ACHN (cell line): Measurements from ENCODE around the gene CTSW.
"Not testable (repeated sequence)": the region's sequence is repeated elsewhere in the genome, so short reads cannot be mapped to it uniquely, and the experiment has no call there.

Source experiments
- DNase-seq: peaks from one replicate; pipeline ENCODE4 v3.0.0-alpha.2; 2015
- in situ Hi-C: cut with HindIII; loops from 2 replicates; pipeline ENCODE4 v1.10.0; 2017; ENCODE audit warnings: low sequenced_read_pairs, low pct_ligation_motif_present, low pct_unique_long_range_greater_than_20kb

CTSW gene

DNA sequence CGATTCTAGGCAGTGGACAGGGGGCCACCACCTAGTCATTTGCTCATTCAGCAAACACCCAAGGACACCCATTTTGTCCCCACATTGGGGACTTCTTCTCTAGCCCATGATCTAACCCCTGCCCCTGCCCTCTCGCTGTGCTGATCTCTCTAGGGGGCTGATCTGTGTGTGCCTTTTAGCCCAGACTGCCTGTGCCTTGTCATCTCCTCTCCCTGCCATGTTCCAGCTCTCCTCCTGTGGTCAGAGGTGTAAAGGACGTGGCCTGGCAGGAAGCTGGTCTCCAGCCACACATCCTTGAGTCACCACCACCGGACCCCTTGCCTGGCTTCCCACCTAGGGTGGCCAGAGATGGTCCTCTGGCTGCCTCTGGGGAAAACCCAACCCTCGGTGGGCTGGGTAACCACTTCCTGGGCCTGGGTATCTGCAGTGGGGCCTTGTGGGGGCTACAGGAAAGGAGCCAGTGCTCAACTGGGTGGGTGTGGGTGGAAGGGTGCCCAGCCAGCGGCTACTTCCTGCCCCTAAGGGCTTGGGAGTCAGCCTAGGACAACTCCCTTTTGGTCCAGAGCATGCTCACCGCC lies 1.3 kb downstream of the CTSW start:
- in situ Hi-C loops: no loop called here
- no peak for DNase-seq

DNA sequence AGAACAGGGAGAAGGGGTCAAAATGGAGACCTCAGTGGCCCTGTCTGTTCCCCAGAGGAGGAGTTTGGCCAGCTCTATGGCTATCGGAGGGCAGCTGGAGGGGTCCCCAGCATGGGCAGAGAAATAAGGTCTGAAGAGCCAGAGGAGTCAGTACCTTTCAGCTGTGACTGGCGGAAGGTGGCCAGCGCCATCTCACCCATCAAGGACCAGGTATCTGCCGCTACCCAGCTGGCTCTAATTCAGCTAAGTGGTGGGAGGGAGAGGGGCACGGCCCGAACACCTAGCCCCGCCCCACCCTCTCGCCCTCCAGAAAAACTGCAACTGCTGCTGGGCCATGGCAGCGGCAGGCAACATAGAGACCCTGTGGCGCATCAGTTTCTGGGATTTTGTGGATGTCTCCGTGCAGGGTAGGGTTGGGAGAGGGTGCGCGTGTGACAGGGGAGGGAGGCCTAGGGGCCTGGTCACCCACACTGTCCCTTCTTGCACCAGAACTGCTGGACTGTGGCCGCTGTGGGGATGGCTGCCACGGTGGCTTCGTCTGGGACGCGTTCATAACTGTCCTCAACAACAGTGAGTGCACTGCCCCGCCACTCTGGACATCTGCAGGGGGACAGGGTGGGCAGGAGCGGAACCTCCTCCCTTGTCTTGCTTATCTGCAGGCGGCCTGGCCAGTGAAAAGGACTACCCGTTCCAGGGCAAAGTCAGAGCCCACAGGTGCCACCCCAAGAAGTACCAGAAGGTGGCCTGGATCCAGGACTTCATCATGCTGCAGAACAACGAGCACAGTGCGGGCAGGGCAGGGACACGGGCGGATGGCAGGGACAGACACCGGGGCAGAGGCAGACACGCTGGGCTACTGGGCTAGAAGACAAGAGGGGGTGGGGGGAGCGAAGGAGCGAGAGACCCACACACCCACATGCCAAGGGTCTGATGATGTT lies 2.8 kb downstream of the CTSW start:
- no peak for DNase-seq

GRCh38 chr11:65883058-65883761 lies 3.6 kb downstream of the CTSW start:
- in situ Hi-C loops: no loop called here
- DNase-seq: no peak

More for the DNA sequence above, 2.8 kb downstream of the CTSW start:
- in situ Hi-C loops: no loop called here

GRCh38 chr11:65883786-65884715 lies 4.4 kb downstream of the CTSW start:
- no peak for DNase-seq
- in situ Hi-C loops: no loop called here

GRCh38 chr11:65884716-65885092 lies 5.1 kb downstream of the CTSW start:
- peak; percentile 72 for DNase-seq
- in situ Hi-C loops: no loop called here

DNA sequence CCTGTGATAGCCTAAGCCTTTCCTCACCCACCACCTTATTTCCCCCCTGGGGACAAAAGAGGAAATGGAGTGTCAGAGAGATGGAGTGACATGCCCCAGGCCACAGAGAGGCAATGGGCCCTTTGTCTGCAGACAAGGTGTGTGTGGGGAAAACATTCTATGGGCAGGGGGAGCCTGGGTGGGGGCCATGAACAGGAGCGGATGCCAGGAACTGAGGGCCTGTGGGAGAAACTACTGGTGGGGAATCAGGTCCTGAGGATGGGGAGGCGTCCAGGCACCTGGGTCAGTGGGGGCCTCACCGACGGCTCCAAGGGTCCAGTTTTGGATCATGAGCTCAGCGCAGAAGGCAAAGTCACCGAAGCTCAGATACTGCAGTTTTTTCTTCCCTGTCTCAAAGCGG lies 5.6 kb downstream of the CTSW start:
- DNase-seq: no peak
- in situ Hi-C loops: no loop called here

DNA sequence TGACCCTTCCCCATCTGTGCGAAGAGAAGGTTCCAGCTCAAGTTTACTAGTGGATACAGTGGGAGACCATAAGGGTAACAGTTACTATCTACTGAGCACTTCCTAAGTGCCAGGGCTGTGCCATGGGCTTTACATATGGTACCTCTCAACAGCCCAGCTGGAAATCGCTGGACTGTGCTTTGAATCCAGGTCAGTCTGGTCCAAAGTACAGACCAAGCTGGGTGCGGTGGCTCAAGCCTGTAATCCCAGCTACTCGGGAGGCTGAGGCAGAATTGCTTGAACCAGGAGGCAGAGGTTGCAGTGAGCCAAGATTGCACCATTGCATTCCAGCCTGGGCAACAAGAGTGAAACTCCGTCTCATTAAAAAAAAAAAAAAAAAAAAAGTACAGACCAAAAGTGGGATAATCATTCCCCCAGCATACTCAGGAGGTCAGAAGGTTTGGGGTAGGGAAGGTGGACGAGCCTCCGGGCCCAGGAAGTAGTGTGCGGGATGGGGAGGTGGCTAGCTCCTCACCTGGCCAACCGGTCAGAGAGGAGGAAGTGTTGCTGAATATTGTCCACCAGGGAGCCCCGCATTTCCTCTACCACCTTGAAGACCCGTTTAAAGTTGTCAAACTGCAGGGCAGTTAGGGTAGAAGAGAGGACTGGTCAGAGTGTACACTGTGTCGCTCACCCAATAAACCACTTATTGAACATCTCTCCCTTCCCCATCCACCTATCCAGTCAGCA lies 6.3 kb downstream of the CTSW start:
- no peak for DNase-seq
- in situ Hi-C loops: no loop called here

DNA sequence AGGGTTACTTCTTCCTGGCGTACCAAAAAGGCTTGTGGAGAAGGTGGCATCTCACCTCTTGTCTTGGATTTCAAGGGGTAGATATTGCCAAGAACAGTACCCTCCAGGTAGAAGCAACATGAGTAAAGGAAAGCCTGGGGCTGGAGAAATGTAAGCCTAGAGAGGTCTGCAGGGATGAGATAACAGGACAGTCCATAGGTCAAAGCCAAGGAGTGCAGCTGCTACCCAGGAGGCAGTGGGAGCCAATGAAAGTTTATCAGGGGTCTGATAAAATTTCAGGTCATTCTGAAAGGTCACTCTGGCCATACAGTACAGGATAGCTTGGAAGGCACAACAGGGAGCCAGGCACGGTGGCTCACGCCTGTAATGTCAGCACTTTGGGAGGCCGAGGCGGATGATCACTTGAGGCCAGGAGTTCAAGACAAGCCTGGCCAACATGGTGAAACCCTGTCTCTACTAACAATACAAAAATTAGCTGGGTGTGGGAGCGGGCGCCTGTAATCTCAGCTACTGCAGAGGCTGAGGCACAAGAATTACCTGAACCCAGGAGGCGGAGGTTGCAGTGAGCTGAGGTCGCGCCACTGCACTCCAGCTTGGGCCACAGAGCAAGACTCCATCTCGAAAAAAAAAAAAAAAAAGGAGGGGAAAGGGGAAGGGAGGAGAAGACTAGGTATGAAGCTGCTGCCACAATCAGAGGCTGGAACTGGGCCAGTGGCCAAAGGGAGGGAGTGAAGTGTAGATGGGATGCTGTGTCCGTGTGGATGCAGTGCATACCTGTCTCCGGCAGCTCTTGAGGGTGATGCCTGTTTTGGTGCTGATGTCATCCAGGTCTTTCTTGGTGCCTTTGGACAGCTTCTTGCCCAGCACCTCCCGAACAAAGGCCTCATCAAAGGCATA lies 7.4 kb downstream of the CTSW start:
- DNase-seq: no peak
- in situ Hi-C loops: no loop called here

- DNase-seq: peak; percentile 45
- in situ Hi-C loops: no loop called here
Observed at GRCh38 chr11:65887723-65888162, 8.1 kb downstream of the CTSW start.

GRCh38 chr11:65888163-65888814 lies 8.7 kb downstream of the CTSW start, which contains the start of gene FIBP:
FIBP (minus strand) TSS chr11:65888471; CDS start chr11:65888418, 53 bp downstream.
- in situ Hi-C loops: no loop called here

GRCh38 chr11:65890324-65891218 lies 10.9 kb downstream of the CTSW start, which contains the start of gene CCDC85B:
CCDC85B (plus strand) TSS chr11:65890673; CDS start chr11:65890784, 111 bp downstream.
- in situ Hi-C loops: no loop called here
- peak; percentile 89 for DNase-seq

More at GRCh38 chr11:65888163-65888814, 8.7 kb downstream of the CTSW start, which contains the start of gene FIBP:
- DNase-seq: peak; percentile 93

DNA sequence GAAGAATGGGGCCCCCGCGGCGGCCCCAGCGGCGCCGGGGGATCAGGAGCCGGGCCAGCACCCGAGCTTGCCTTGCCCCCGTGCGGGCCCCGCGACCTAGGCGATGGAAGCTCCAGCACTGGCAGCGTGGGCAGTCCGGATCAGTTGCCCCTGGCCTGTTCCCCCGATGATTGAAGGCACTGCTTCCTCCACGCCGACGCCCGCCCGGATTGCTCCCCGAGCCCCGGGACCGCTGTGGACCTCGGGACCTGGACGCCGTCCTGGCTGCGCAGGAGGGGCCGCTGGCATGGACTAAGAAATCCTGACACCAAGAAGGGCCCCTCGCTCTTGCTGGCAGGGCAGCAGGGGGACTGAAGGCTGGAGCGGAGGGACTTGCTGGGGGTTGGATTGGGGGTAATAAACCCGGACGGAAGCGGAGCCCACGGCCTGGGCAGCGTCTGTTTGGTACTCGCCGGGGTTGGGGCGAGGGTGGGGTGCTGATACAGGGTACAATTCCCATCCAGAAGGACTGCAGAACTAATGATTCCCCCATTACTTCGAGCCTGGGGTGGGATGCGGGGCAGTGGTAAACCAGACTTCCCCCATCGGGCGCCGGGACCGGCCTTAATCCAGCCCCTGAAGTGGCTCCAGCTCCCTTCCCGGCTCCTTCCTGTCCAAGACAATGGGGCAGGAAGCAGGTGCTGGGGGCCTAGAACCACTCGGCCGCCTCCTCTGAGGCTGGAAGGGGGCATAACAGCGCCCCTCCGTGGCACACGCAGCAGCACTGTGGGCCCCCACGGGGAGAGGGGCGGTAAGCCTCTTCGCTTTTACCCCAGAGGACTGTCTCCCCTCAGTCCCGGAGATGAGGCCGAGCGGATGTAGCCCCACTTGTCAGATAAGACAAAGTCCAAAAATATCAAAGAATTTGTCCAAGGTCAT lies 11.8 kb downstream of the CTSW start:
- in situ Hi-C loops: no loop called here
- DNase-seq: peak; percentile 63

DNA sequence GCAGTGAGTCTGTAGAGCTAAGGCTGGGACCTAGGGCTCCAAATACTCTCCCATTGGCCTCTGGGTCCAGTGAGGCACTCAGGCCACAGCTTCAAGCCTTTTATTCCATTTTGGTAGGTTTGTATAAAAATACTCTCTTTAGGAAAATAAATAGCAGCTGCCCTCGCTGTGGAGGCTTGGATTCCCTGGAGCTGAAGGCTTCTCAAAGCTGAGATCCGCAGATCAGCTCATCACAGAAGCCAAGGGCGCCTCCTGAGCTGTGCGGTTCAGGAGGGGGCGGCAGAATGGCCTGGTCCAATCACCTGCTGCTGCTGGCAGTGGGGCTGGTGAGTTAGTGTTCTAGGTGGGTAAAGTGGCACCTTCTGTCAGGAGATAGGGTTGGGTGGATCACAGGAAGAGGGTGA lies 12.5 kb downstream of the CTSW start:
- DNase-seq, in situ Hi-C loops: not testable (repeated sequence)

DNA sequence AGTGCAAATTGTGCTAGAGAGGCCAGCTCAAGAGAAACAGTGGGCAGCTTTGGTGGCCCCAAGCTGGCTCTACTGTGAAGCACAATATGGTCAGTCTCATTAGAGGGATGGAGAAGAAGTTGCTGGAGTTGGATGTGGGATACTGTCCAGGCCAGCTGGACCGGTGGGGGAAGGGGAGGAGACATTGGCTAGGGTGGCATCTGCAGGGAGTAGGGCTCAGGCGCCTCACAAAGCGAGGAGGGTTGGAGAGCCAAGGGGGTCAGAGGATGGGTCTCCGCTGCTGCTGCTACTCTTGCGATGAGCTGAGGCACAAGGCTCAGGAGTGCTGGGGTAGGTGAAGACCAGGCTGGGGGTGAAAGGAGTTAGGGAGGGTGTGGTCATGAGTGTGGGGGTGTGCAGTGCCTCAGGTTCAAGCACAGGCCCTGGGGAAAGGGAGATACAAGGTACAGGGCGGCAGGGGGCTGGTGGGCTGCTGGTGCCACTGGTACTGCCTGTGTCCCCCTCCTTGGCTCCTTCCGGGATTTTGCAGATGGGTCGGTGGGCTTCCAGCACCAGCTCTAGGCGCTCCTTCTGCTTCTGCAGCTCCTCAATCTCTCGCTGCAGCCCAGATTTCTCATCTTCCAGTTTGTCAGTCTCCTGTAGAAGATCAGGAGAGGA lies 13.2 kb downstream of the CTSW start:
- in situ Hi-C loops: no loop called here
- no peak for DNase-seq
